ENCODE measurements around the gene OR2T1.
"Not testable (repeated sequence)": the region's sequence is repeated elsewhere in the genome, so short reads cannot be mapped to it uniquely, and the experiment has no call there.

Gene OR2T1, protein sequence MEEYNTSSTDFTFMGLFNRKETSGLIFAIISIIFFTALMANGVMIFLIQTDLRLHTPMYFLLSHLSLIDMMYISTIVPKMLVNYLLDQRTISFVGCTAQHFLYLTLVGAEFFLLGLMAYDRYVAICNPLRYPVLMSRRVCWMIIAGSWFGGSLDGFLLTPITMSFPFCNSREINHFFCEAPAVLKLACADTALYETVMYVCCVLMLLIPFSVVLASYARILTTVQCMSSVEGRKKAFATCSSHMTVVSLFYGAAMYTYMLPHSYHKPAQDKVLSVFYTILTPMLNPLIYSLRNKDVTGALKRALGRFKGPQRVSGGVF

DNA sequence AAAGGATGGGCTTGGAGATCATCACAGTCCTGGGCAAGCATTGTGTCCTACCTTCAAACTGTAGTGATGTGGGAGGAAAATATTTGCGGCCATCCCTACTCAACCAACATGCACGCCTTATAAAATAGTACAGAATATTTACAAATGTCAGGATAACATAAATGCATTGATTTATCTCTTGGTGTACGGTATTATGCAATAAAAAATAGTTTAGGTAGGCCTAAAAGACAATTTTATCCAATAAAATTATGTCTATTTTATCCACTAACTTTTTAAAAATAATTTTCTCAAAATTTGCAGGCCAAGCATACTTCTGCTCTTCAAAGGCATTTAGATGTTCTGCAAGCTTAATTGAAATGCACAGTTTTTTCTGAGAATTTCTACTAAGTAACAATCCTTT is at the start of gene OR2T1:
TSS of gene OR2T1 (plus strand) at position 301 of the 400 bp plus-strand sequence. CDS start 3,100 bp downstream, outside the sequence.
- no peak for DNase-seq (ENCODE audit: low read depth in 2 of 2)

- DNase-seq (ENCODE audit: low read depth in 2 of 2), result no peak
Measured at GRCh38 chr1:248359415-248359814, 43.4 kb upstream of the OR2T1 start.

DNA sequence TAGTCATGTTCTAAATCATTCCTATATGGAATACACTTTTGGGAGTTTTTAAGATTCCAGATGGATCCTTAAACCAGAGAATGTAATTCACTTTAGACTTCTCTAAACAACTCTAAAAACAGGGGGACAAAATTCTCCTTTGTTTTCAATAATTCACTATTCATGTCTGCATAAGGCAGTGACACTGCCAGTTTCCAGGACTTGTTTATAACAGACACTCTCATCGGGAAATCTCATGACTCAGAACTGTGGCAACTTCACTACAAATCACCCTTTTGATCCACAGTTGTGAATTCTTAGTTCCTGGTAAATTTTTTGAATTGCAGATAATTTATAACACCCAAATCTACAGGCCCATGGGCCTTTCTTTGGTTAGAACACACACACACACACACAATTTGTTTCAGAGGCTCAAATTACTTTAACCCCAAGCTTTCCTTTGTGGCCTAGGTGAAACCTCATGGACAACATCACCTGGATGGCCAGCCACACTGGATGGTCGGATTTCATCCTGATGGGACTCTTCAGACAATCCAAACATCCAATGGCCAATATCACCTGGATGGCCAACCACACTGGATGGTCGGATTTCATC is 41.6 kb upstream of the OR2T1 start, which contains the start of gene OR2T4:
TSS of gene OR2T4 (plus strand) at position 545 of the 595 bp plus-strand sequence. CDS start at position 545, 0 bp downstream.
- DNase-seq (ENCODE audit: low read depth in 2 of 2), result no peak

GRCh38 chr1:248366609-248367008 is 36.2 kb upstream of the OR2T1 start:
- no peak for DNase-seq (ENCODE audit: low read depth in 2 of 2)

- no peak for DNase-seq (ENCODE audit: low read depth in 2 of 2)
Measured at GRCh38 chr1:248372394-248372793, 30.5 kb upstream of the OR2T1 start.

DNA sequence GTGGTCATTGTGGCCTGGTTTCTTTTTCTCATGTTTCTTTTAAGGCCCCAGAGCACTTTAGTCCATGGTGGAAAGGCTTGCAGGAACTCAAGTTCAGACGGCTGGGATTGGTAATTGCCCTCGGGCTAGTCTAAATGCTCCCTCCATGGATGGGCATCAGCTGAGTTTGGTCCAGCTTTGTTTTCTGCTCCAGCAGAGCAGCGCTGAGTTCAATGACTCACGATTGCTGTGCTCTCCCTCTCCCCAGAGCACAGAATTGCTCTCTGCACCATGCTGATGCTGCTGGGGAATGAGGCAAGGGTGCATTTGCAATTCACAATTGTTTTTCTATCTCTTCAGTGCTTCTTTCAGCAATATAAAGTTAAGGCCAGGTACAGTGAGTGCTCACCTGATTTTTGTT is 29.1 kb upstream of the OR2T1 start:
- no peak for DNase-seq (ENCODE audit: low read depth in 2 of 2)

- no peak for DNase-seq (ENCODE audit: low read depth in 2 of 2)
Measured at GRCh38 chr1:248375446-248375845, 27.4 kb upstream of the OR2T1 start, which contains the start of gene OR2T6. TSS of gene OR2T6 (plus strand) at chr1:248375746. CDS start at chr1:248387609, 11,863 bp downstream.

DNA sequence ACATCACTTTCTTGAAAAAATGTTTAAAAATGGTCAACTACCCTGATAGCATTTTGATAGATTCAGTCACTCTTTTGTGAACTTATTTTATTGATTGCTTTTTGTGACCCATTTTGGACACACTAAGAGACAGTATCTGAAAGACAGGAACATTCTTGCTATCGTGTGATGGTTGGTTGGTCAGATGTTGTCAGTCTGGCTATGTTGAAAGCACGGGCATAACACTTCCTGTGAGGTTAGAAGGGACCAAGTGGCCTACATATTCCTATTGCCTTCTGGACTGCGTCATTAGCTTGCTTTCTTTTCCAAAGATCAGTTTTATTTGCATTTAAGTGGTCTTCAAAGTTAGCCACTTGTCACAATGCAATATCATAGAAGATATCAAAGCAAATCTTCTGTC is 25.9 kb upstream of the OR2T1 start:
- no peak for DNase-seq (ENCODE audit: low read depth in 2 of 2)

- no peak for DNase-seq (ENCODE audit: low read depth in 2 of 2)
Measured at GRCh38 chr1:248380854-248381253, 22.0 kb upstream of the OR2T1 start.

GRCh38 chr1:248388426-248388825 is 14.4 kb upstream of the OR2T1 start:
- DNase-seq (ENCODE audit: low read depth in 2 of 2), result no peak

DNA sequence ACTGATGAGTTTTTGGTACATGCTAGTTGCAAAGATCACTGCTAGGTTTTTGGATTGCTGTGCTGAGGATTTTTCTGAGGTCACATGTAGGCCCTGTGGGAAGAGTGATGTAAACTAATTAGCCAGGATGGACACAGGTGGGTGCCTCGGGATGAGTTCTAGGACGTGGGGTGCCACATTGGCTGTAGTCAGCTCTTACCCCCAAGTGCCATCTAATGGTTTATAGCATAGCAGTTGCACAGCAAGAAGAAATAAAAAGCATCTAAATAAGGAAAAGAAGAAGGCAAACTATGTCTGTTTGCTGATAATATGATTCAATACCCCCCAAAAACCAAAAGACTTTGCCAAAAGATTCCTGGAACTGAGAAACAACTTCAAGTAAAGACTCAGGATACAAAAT is 9.8 kb upstream of the OR2T1 start:
- no peak for DNase-seq (ENCODE audit: low read depth in 2 of 2)

- no peak for DNase-seq (ENCODE audit: low read depth in 2 of 2)
Measured at GRCh38 chr1:248404024-248404423, 1.2 kb downstream of the OR2T1 start.

DNA sequence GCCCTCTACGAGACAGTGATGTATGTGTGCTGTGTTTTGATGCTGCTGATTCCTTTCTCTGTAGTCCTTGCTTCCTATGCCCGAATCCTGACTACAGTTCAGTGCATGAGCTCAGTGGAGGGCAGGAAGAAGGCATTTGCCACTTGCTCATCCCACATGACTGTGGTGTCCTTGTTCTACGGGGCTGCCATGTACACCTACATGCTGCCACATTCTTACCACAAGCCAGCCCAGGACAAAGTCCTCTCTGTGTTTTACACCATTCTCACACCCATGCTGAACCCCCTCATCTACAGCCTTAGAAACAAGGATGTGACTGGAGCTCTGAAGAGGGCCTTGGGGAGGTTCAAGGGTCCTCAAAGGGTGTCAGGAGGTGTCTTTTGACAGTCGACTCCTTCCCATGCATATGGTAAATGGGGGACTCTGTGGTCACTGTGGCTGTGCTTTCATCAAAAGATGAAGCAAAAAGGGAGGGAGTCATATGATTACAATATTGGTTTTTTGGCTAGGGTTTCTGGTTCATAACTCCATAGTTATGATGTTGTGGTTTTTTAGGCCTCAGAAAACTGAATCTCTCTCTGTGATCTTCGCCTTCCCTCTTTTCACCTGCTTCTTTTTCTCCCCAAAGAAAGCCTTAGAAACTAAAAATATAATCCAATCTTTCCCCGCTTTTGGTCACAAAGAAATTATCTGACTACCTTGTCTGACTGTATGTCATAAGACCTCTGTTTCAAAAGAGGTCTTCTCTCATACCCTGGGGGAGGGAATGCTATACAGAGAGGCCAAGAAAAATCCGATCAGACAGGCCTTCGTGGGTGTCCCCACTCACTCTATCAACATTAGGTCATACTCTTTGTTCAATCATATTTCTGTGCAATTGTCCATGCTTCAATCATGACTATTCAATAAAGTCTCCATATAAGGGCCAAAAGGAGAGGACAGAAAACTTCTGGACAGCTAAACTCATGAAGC is 4.2 kb downstream of the OR2T1 start:
- DNase-seq (ENCODE audit: low read depth in 2 of 2), result no peak

- no peak for DNase-seq (ENCODE audit: low read depth in 2 of 2)
Measured at GRCh38 chr1:248416226-248416625, 13.4 kb downstream of the OR2T1 start.

DNA sequence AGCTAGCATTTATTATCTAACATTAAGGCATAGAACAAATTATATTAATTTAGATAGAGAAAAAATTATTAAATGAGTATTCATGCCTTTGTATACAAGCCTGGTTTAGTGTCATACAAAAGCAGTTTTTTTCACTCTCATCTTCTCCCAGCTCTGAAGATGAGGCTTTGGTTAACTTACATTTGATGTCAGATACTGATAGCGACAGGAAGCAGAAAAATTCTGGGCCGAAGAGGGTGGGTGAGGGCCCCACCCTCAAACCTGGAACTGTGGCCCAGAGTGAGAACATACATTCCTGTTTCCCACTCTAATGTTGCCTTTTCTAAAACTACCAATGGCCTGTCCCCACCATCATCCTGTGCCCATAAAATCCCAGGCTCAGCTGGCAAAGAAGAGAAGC is 15.0 kb downstream of the OR2T1 start:
- no peak for DNase-seq (ENCODE audit: low read depth in 2 of 2)

DNA sequence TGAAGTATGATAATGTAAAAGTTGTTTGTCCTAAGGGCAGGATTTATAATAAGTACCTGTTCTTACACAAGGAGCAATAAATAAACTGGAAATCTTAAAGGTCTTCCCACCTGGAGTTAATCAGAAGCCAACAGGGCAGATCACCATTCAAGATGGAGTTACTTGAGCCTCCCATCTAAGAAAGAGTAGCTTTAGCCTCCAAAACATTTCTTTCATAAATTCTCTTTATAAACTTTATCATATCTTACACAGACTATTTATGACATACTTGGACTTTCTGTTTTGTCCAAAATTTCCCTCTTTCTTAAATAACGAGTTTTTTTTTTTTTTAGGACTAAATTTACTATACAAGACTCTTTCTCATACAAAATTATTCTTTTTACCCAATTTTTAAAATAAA is 18.5 kb downstream of the OR2T1 start:
- no peak for DNase-seq (ENCODE audit: low read depth in 2 of 2)

DNA sequence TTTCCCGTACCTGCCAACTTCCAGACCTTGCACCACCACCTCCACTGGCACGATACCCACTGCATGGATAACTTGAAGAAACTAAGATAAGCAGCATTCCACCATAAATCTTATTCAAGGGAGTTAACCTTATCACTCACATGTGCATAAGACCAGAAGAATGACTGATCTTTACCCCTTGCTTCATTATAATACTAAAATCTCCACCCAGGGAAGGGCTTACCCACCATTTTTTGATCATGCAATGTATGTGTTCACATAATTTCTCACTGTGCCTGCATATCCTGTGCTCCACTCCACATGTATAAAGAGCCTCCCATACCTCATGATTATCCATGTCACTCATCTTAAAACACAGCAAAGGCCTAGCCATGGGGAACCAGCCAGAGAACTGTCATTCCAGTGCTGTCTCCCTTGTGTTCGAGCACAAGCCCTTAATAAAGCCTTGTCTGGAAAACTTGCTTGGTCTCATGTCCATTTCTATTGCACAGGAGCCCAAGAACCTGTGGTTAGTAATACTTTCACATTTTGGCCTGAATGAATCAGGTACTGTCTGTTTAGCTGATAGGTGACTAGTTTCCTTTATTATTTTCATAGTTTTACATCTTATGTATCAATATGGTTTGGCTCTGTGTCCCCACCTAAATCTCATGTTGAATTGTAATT is 24.8 kb downstream of the OR2T1 start:
- DNase-seq (ENCODE audit: low read depth in 2 of 2), result not testable (repeated sequence)

DNA sequence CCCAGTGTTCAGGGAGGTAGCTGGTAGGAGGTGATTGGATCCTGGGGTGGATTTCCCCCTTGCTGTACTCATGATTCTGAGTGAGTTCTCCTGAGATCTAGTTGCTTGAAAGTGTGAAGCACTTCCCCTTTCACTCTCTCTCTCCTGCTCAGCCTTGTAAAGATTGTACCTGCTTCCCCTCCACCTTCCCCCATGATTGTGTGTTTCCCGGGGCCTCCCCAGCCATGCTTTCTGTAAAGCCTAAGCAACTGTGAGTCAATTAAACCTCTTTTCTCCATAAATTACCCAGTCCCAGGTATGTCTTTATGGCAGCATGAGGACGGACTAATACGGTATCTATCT is 25.3 kb downstream of the OR2T1 start:
- DNase-seq (ENCODE audit: low read depth in 2 of 2), result not testable (repeated sequence)

DNA sequence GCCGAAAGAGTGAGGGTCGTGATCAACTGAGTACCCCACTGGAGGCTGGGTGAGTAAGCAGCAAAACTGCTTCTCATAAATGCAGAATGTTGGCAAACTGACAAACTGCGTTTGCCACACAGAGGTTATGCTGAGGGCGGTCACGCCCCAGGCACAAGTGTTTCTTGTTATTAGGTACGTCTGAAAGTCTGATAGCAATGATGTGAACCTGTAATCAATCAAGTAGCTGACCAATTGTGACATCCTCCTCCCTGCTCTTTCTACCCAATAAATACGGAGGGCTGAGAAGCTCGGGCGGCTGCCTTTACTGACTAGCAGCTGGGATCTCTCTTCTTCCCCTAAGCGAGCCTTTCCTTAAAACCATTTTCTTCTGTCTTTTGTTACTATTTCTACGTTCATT is 28.8 kb downstream of the OR2T1 start:
- DNase-seq (ENCODE audit: low read depth in 2 of 2), result not testable (repeated sequence)

- DNase-seq (ENCODE audit: low read depth in 2 of 2), result not testable (repeated sequence)
Measured at GRCh38 chr1:248432201-248432600, 29.4 kb downstream of the OR2T1 start.

- DNase-seq (ENCODE audit: low read depth in 2 of 2), result not testable (repeated sequence)
Measured at GRCh38 chr1:248433811-248434415, 31.1 kb downstream of the OR2T1 start.

Data from stimulated activated CD8-positive, alpha-beta memory T cell treated with anti-CD3 and anti-CD28 coated beads, Interleukin-2, amount 100 ng/mL, for 1 hour (primary cell).